ENCODE results near the gene HSCB.
"Not testable (repeated sequence)": the region's sequence is repeated elsewhere in the genome, so short reads cannot be mapped to it uniquely, and the experiment has no call there.

HSCB gene

GRCh38 chr22:28792491-28793383 lies 50.9 kb downstream of the HSCB start:
- no peak for DNase-seq

GRCh38 chr22:28793976-28794584 lies 52.2 kb downstream of the HSCB start:
- no peak for DNase-seq

- DNase-seq = no peak
Measured at GRCh38 chr22:28795071-28795693, 53.3 kb downstream of the HSCB start.

GRCh38 chr22:28795932-28796856 lies 54.4 kb downstream of the HSCB start:
- DNase-seq = no peak

GRCh38 chr22:28798810-28799605 lies 57.2 kb downstream of the HSCB start:
- peak; percentile 35 for DNase-seq

- no peak for DNase-seq
Measured at GRCh38 chr22:28799606-28800307, 57.9 kb downstream of the HSCB start.

- DNase-seq = peak; percentile 92
Measured at GRCh38 chr22:28800308-28801041, 58.6 kb downstream of the HSCB start, which contains the start of gene XBP1. Gene XBP1 (minus strand): TSS chr22:28800569.

GRCh38 chr22:28801845-28802594 lies 60.2 kb downstream of the HSCB start:
- no peak for DNase-seq

GRCh38 chr22:28802595-28803123 lies 60.8 kb downstream of the HSCB start:
- DNase-seq = no peak

GRCh38 chr22:28805426-28805825 lies 63.6 kb downstream of the HSCB start:
- not testable (repeated sequence) for DNase-seq
